GM12878 (cell line): ENCODE measurements around the gene HS1BP3. TPM values are rescaled to one million over a fixed set of nuclear protein-coding genes. Genes with fewer than 3 reads are reported as not detected.

Experiments used
- ATAC-seq: fragments of 200-7000 bp; cut with Tn5 transposase; 3 replicates; pipeline ENCODE4 v1.9.1; 2020; ENCODE audit warnings: mild to moderate bottlenecking, moderate library complexity
- BruUV-seq: library from RNA; stranded (reverse); fragments of 400-500 nt; replicated peaks from 2 replicates; lab custom pipeline; 2021; lab: Mats Ljungman, UMichigan
- CTCF ChIA-PET: fragments of 300-600 bp; sonication (Branson Sonifier 250); formaldehyde crosslinking; extraction: SDS; loops from one replicate; lab custom pipeline; 2021; ENCODE audit warnings: inconsistent platforms; lab: Yijun Ruan, JAX
- POLR2A ChIA-PET: fragments of 350-600 bp; formaldehyde crosslinking; extraction: SDS; loops from one replicate; lab custom pipeline; 2021; ENCODE audit warnings: inconsistent platforms; lab: Charles Lee
- RAD21 ChIA-PET: fragments of 300-600 bp; sonication (Branson Sonifier 250); formaldehyde crosslinking; loops from one replicate; lab custom pipeline; 2023; ENCODE audit warnings: antibody characterized with exemption; ENCODE audit not compliant: unreplicated experiment; lab: Charles Lee
- SMC1A ChIA-PET: fragments of 300-600 bp; sonication (Branson Sonifier 250); formaldehyde crosslinking; loops from one replicate; lab custom pipeline; 2023; ENCODE audit not compliant: unreplicated experiment, uncharacterized antibody; lab: Charles Lee
- DNase-seq: peaks from one replicate; pipeline ENCODE4 v3.0.0-alpha.2; 2011; ENCODE audit warnings: low read depth, low spot score
- FAIRE-seq: peaks from 3 replicates; lab custom pipeline; 2011; peaks lifted over from hg19 to GRCh38; lab: Jason Lieb, UNC
- H2AFZ ChIP-seq: 2 replicates; pipeline ENCODE4 v1.6.0; 2011; ENCODE audit warnings: low read depth, low read length, control low read depth; ENCODE audit not compliant: control insufficient read depth
- H3K27ac ChIP-seq: 2 replicates; pipeline ENCODE4 v1.5.1; 2011; ENCODE audit warnings: control low read depth; ENCODE audit not compliant: control insufficient read depth, insufficient read depth
- H3K27me3 ChIP-seq, 2 experiments: replicated peaks in 1 of 2; 2 replicates each; pipeline versions ENCODE4 v1.6.0 to v1.6.1; 2011; ENCODE audit warnings: low read length in 1 of 2; ENCODE audit not compliant: control insufficient read depth in 2 of 2, insufficient read depth in 2 of 2
- H3K36me3 ChIP-seq, 2 experiments: 2 replicates each; pipeline ENCODE4 v1.5.1; 2011; ENCODE audit warnings: low read length in 1 of 2; ENCODE audit not compliant: control insufficient read depth in 2 of 2, insufficient read depth in 2 of 2
- H3K4me1 ChIP-seq: 2 replicates; pipeline ENCODE4 v1.6.1; 2011; ENCODE audit warnings: mild to moderate bottlenecking, low read length, moderate library complexity, mixed read lengths; ENCODE audit not compliant: control insufficient read depth, insufficient read depth
- H3K4me2 ChIP-seq: 2 replicates; pipeline ENCODE4 v1.6.0; 2011; ENCODE audit warnings: control low read depth; ENCODE audit not compliant: control insufficient read depth, insufficient read depth
- H3K4me3 ChIP-seq: fragments of 200-600 bp; sonication (generic); 2 replicates; pipeline ENCODE4 v1.5.1; 2016
- H3K79me2 ChIP-seq: 2 replicates; pipeline ENCODE4 v1.6.0; 2011; ENCODE audit warnings: low read length; ENCODE audit not compliant: control insufficient read depth, insufficient read depth
- H3K9ac ChIP-seq: 2 replicates; pipeline ENCODE4 v1.8.0; 2011; ENCODE audit warnings: low read length, control low read depth, mixed read lengths; ENCODE audit not compliant: control insufficient read depth, insufficient read depth
- H3K9me3 ChIP-seq: replicated peaks from 3 replicates; pipeline ENCODE4 v1.5.1; 2011; ENCODE audit warnings: mild to moderate bottlenecking, low read length; ENCODE audit not compliant: control insufficient read depth, insufficient read depth
- H4K20me1 ChIP-seq: 2 replicates; pipeline ENCODE4 v1.6.0; 2011; ENCODE audit not compliant: control insufficient read depth, insufficient read depth
- DPF2 ChIP-seq: fragments of 450-650 bp; IDR thresholded peaks from 2 replicates; pipeline ENCODE4 v1.6.1; 2017; ENCODE audit warnings: mild to moderate bottlenecking
- FOXK2 ChIP-seq: fragments of 450-650 bp; IDR thresholded peaks from 2 replicates; pipeline ENCODE4 v1.6.1; 2017; ENCODE audit warnings: mild to moderate bottlenecking, moderate library complexity
- IKZF1 ChIP-seq: fragments of 450-650 bp; conservative IDR thresholded peaks from 2 replicates; pipeline ENCODE4 v1.6.1; 2017; ENCODE audit warnings: antibody characterized with exemption, mild to moderate bottlenecking
- IKZF2 ChIP-seq, 2 experiments: fragments of 450-650 bp; IDR thresholded peaks; 2 replicates each; pipeline ENCODE4 v1.6.1; 2017; ENCODE audit warnings: mild to moderate bottlenecking in 2 of 2, moderate library complexity in 2 of 2
- IRF4 ChIP-seq: IDR thresholded peaks from 2 replicates; pipeline ENCODE4 v1.6.1; 2011; ENCODE audit warnings: low read depth, low read length
- MYB ChIP-seq: fragments of 150-350 bp; IDR thresholded peaks from 2 replicates; pipeline ENCODE4 v1.6.1; 2014; ENCODE audit warnings: mild to moderate bottlenecking, low read depth, low read length, borderline replicate concordance
- PKNOX1 ChIP-seq: fragments of 450-650 bp; IDR thresholded peaks from 2 replicates; pipeline ENCODE4 v1.6.1; 2016; ENCODE audit warnings: mild to moderate bottlenecking
- POU2F2 ChIP-seq: IDR thresholded peaks from 3 replicates; pipeline ENCODE4 v1.6.1; 2011; ENCODE audit warnings: low read depth, mild to moderate bottlenecking, low read length, borderline replicate concordance
- WGBS: methylation state at CpG from one replicate; pipeline ENCODE4 v1.1.6; 2016; ENCODE audit warnings: low lambda C conversion rate; ENCODE audit not compliant: insufficient replicate concordance, insufficient coverage; ENCODE audit errors: missing lambda C conversion rate; 5-methylcytosine and 5-hydroxymethylcytosine counted together
- in situ Hi-C: fragments of 300-500 bp; cut with MboI; formaldehyde crosslinking; loops from 9 replicates; pipeline ENCODE4 v1.14.3; 2018; ENCODE audit warnings: mixed read lengths
- intact Hi-C: fragments of 100-400 bp; cut with micrococcal nuclease; formaldehyde crosslinking; loops from one replicate; pipeline ENCODE4 v1.14.2; 2022; ENCODE audit not compliant: unreplicated experiment
- polyA plus RNA-seq, 11 experiments: library from polyadenylated mRNA; depleted of rRNA in 4 of 11; unstranded in 6 of 11; stranded (reverse) in 5 of 11; fragments of >200 nt; fragmentation: Nextera tagmentation in 4 of 11; fragmentation: Illumina TruSeq in 1 of 11; extraction: Ambion mirVana in 4 of 11; extraction: Trizol in 1 of 11; gene quantifications; 1 replicate in 1 of 11; 2 replicates in 10 of 11; pipeline versions ENCODE4 v1.2.1 to v1.2.3, GENCODE V29; 2011 to 2016; ENCODE audit warnings: inconsistent platforms in 2 of 11, missing spikeins in 2 of 11, low read depth in 1 of 11
- total RNA-seq, 4 experiments: library from RNA; depleted of rRNA in 3 of 4; stranded (reverse); fragments of >200 nt in 3 of 4; fragmentation: Illumina TruSeq in 1 of 4; extraction: Trizol in 1 of 4; gene quantifications; 2 replicates each; pipeline versions ENCODE4 v1.2.1 to v1.2.3, GENCODE V29; 2013 to 2021
- TF ChIP-seq, protein P1 (sequence below): fragments of 450-650 bp; IDR thresholded peaks from 2 replicates; pipeline ENCODE4 v1.6.1; 2017; ENCODE audit warnings: borderline replicate concordance

HS1BP3 gene
- total and polyA plus RNA-seq, 10 of the 15 experiments (the other 5 are each of a cell fraction or from before 2014, with no cell fraction given): 0.47 to 7.2 (median 4.6) TPM

GRCh38 chr2:20611844-20612356 lies 39.0 kb downstream of the HS1BP3 start:
- H2AFZ ChIP-seq: no peak overlapping the region
- DNase-seq: no peak
- H3K79me2 ChIP-seq: no peaks in the 10 kb centered on the region
- CTCF ChIA-PET: interaction anchor here (0.7 to 1.8 kb wide), 2 partner anchors 19 to 30 kb away, joined by 3 to 11 read pairs; no protein-coding TSS in a partner anchor
- no peak overlapping the region for H3K9ac ChIP-seq
- no peak overlapping the region for H3K27ac ChIP-seq
- intact Hi-C loops: no loop called here
- FAIRE-seq: no peak
- no peaks in the 10 kb centered on the region for H4K20me1 ChIP-seq
- SMC1A ChIA-PET: interaction anchor here (0.8 to 3.8 kb wide), 2 partner anchors 9 to 16 kb away, joined by 3 to 13 read pairs; no protein-coding TSS in a partner anchor
- BruUV-seq: no TSS peak
- POLR2A ChIA-PET: no interaction called here
- no peak for ATAC-seq
- H3K4me1 ChIP-seq: no peaks in the 10 kb centered on the region
- H3K4me2 ChIP-seq: no peak overlapping the region
- H3K36me3 ChIP-seq: no peaks in the 10 kb centered on the region
- H3K9me3 ChIP-seq: peaks cover 3% of the 10 kb centered on the region
- in situ Hi-C loops: no loop called here
- TF ChIP-seq, protein P1, sequence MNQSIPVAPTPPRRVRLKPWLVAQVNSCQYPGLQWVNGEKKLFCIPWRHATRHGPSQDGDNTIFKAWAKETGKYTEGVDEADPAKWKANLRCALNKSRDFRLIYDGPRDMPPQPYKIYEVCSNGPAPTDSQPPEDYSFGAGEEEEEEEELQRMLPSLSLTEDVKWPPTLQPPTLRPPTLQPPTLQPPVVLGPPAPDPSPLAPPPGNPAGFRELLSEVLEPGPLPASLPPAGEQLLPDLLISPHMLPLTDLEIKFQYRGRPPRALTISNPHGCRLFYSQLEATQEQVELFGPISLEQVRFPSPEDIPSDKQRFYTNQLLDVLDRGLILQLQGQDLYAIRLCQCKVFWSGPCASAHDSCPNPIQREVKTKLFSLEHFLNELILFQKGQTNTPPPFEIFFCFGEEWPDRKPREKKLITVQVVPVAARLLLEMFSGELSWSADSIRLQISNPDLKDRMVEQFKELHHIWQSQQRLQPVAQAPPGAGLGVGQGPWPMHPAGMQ: no peak
- TF ChIP-seq PKNOX1 (no peak), IKZF1 (no peak), FOXK2 (no peak), POU2F2 (no peak), IRF4 (no peak), DPF2 (no peak), IKZF2 (IDR thresholded peaks at IDR 0.05) (no peak), MYB (no peak)
- TF ChIP-seq, all 136 proteins: peak for 0
- Histone ChIP-seq H3K4me3 (no peak overlapping the region), H3K27me3 (no peaks in the 10 kb centered on the region)
- RAD21 ChIA-PET: no interaction called here
- WGBS: 62% methylated on average over 3 of the region's 3 CpGs
